ENCODE data around the gene PURA.

DNA sequence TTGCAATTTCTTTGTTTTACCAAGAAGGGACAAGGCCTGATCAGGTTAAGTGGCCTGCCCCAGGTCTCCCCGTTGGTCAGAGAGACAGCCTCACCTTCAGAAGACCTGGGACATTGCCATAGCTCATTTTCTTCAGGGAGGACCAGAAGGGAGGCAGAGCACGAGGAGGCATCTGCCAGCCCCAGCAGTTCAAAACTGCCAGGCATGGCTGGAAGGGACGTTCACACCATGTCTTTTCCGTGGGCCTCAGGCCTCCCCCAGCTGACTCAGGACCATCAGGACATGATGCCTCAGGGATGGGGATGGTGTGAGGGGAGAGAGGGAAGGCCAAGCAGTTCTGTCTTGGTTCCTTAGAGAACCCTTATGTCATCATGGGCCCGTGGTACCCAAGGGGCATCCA lies 28.3 kb downstream of the PURA start:
- TF ChIP-seq FOXM1 (IDR thresholded peaks at IDR 0.05; ENCODE audit: borderline replicate concordance) (no peak), ELF4 (IDR thresholded peaks at IDR 0.05) (no peak), TARDBP (IDR thresholded peaks at IDR 0.05) (no peak), SUZ12 (IDR thresholded peaks at IDR 0.05) (no peak), SP1 (IDR thresholded peaks at IDR 0.05) (no peak), LEF1 (IDR thresholded peaks at IDR 0.05; ENCODE audit: borderline replicate concordance) (no peak), BHLHE40 (IDR thresholded peaks at IDR 0.05; ENCODE audit: borderline replicate concordance) (no peak), FOXK2 (IDR thresholded peaks at IDR 0.05) (no peak)

Measured in HEK293T (cell line).